Smooth muscle cell of the brain vasculature (primary cell): Measurements from ENCODE around the gene PUM2.

Source experiments
- DNase-seq: peaks from one replicate; pipeline ENCODE4 v3.0.0-alpha.2; 2012; ENCODE audit warnings: low read depth, low spot score

The PUM2 gene

DNA sequence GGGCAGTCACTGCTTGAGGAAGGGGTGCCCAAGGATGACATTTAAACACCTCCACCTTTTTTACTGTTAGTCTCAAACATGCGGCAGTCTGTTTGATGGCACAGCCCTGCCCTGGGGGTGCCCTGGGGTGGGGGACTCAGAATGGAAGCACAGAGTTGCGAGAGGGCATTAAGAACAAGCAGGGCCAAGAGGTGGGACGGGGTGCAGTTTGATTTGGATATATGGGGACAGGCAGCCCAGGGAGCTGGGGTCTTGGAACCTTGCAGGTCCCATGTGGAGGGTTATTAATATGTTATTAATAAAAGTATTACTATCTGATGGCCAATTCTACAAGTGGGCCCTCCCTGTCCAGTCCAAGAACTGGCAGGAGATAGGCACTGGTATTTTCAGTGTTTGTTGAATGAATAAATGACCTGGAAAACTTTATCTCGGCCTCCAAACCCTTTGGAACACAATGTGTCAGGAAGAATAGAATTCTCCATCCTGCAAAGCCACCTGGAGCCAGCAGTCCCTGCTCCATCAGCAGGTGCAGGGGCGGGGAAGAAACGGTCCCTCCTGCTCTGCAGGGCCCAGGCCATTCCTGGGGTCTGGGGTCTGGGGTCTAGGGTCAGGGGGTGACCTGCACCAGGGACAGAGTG, 150.9 kb downstream of the PUM2 start:
- DNase-seq, result no peak

DNA sequence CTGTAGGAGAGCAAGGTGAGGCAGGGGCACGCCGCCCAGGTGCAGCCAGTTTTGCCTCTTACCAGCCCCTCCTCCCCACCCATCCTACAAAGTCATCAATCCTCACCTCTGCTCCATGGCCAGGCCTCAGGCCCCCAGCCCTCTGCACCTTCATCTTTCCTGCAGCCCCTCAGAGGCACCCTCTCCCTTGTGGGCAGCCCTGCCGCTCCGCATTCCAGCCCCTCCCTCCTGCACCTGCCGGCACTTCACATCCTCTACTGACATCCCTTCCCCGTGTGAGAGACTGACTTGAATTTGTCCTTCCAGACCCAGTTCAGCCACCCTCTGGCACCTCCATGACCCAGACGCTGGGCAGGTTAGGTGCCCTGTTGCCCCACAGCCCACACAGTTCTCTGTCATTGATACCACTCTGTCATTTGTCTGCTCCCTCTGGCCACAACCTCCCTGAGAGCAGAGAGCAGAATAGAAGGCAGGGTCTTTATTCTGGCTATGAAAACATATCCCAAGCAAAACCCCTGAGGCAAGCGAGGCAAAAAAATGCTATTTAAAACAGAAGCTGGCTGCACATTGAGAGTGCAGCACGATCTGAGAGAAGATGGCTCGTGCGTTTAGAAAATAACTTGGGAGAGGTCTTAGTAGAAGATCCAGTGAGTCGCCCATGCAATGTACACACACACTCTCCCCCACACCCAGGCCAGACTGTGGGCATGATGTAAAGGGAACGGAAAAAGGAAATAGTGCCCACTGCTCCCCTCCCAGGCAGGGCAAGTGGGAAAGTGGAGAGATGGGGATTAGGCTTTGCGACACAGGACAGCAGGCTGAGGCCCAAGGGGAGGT, 151.6 kb downstream of the PUM2 start:
- no peak for DNase-seq
